HG02623 (cell line): ENCODE results near the gene CSNK1G3.

Source experiments
- ATAC-seq: cut with Tn5 transposase; IDR thresholded peaks from one replicate; pipeline ENCODE4 v1.9.1; 2021; ENCODE audit warnings: moderate library complexity; ENCODE audit not compliant: unreplicated experiment

The CSNK1G3 gene

DNA sequence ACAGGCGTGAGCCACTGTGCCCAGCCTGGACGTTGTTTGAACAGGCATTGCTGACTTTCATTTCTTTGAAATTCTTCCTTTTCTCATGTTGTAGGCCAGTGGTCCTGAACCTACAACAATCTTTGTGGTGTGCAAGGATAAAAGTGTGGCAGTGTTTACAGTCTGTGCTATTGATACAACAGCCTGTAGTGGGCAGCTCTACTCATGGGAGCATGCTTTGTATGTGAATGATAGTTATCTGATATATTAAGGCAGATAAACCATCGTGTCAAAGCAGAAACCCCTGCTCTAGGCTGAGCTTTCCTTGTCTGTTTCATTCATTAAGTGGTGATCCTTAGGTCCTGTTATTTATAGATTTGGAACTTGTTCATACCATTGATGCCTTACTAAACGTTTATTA, 42.6 kb downstream of the CSNK1G3 start:
- no peak for ATAC-seq

- ATAC-seq, result no peak
Observed at GRCh38 chr5:123557907-123558306, 45.9 kb downstream of the CSNK1G3 start.

- ATAC-seq, result no peak
Observed at GRCh38 chr5:123558762-123559433, 46.9 kb downstream of the CSNK1G3 start.

- no peak for ATAC-seq
Observed at GRCh38 chr5:123559434-123559775, 47.4 kb downstream of the CSNK1G3 start.

DNA sequence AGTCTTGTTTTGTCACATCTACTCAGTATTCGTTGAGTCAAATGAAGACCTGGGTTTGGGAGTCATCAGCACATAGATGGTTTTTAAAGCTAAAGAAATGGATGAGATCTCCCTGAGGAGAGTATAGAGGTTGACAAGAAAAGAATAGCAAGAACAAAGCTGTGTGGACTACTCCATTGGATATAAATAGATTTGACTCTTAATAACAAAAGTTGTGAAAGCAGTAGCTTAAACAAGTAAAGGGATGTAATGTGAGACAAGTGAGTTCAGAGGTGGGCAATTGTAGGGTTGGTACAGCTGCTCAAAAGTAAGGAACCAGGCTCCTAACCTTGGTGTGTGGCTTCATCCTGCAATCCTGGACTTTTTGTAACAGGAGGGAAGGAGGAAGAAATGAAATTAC, 49.3 kb downstream of the CSNK1G3 start:
- no peak for ATAC-seq

DNA sequence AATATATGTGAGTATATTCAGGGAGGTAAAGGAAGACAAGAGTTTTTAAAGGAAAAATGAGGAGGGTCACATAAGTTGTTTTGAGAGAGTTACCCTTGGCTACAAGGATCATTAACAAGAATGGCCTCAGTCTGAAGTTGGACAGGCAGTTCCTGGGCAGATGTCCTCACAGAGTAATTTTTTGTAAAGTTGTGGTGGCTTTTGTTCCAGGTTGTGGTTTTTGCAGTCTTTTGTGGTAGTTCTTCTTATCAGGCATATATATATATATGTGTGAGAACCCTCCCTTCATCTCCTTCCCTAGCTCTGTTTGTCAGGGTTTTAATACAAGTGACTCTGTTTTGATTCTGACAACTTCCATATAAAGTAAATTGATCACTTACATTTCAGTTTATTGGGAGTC, 60.0 kb downstream of the CSNK1G3 start:
- ATAC-seq, result no peak

GRCh38 chr5:123578390-123578789, 66.4 kb downstream of the CSNK1G3 start:
- ATAC-seq, result no peak

DNA sequence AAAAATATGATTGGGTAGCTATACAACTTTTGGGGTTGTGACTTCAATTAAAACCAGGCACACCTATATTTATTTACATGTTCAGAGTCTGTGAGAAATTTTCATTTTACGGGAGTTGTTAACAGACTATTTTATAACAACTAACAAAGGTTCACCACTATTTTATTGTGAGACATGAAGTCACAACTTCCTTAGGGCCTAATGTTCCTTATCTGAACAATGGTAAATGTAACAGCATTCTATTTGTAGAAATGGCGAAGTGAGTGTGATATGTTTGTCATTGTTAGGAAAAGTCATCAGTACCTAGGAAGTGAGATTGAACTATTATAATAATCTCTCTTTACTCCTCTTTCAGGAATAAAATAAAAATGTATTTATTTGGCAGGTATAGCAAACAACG, 67.4 kb downstream of the CSNK1G3 start:
- ATAC-seq, result no peak

- no peak for ATAC-seq
Observed at GRCh38 chr5:123582550-123583285, 70.7 kb downstream of the CSNK1G3 start.

DNA sequence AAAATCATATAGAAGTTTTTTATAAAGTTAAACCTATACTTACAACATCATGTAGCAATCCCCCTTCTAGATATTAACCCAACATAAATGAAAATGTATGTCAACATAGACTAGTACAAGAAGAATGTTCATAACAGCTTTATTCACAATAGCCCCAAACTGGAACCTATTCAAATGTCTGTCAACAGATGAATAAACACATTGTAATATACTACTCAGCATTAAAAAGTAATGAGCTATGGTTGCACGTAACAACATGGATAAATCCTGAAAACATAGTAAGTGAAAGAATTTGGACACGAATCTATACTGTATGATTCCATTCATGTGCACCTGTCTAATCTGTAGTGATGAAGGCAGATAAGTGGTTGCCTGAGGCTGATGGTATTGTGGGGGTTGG, 73.9 kb downstream of the CSNK1G3 start:
- ATAC-seq, result no peak

- no peak for ATAC-seq
Observed at GRCh38 chr5:123594434-123594833, 82.5 kb downstream of the CSNK1G3 start.

GRCh38 chr5:123597018-123597417, 85.0 kb downstream of the CSNK1G3 start:
- no peak for ATAC-seq

DNA sequence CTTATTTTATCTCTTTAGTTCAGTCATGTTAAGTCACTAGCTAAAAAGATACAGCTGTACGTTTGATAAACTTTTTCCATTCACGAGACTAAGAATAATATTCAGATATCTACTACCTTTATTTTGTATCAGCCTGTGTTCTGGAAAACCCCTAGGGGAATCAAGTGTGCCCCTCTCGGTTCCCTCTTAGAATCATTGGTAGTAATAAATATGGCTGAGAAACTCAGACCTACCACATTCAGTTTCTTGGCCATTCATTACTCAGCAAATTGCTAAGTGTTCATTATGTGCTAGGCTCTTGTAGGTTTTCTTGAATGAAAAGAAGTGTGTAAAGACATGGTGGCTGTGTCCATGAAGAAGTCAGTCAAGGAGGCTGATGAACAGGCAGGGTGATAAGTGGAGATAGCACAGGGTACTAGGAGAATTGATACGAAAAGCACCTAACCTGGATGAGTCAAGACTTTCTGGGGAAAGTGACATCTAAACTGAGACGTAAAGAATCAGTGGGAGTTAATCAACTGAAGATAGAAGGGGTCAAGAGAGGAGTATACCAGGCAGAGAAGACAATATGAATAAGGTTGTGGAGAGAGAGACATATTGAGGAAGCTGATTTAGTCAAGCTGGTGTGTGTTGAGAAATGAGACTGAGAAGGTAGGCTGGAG, 86.2 kb downstream of the CSNK1G3 start:
- ATAC-seq, result no peak

- no peak for ATAC-seq
Observed at GRCh38 chr5:123599171-123599570, 87.2 kb downstream of the CSNK1G3 start.

DNA sequence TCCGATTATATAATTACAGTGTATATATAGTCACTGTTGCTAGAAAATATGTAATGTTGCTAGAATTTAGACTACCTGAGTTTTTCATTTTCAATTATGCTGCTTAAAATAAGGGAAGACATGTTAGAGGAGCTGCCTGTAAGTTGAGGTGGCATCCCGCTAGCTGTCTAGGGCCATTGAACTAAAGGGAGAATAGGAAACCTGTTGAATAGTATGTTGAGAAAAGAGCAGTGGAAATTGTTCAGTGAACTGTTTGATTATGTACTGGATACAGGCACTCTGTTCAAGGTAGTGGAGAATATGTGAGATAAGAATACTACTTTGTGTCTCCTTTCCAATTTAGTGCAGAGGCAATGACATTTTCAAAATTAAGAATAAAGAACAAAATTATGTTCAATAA, 89.6 kb downstream of the CSNK1G3 start:
- no peak for ATAC-seq

- ATAC-seq, result peak; percentile 64
Observed at GRCh38 chr5:123605822-123606221, 93.8 kb downstream of the CSNK1G3 start.

- no peak for ATAC-seq
Observed at GRCh38 chr5:123610209-123610608, 98.2 kb downstream of the CSNK1G3 start.

GRCh38 chr5:123610665-123611405, 98.9 kb downstream of the CSNK1G3 start:
- peak; percentile 70 for ATAC-seq

DNA sequence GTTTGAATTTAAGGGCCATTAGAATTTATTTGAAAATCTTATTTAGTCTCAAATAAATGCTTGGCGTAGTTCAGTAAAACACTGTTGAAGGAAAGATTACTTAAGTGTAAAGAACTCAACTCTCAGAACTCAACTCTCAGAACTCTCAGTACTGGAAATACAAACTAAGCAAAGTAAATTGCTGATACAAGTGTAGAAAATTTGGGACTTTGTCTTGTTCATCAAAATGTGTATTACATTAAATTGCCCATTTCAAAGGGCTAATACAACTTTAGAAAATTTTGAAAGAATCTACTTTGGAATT, 99.4 kb downstream of the CSNK1G3 start:
- no peak for ATAC-seq

GRCh38 chr5:123617561-123617960, 105.6 kb downstream of the CSNK1G3 start:
- no peak for ATAC-seq

DNA sequence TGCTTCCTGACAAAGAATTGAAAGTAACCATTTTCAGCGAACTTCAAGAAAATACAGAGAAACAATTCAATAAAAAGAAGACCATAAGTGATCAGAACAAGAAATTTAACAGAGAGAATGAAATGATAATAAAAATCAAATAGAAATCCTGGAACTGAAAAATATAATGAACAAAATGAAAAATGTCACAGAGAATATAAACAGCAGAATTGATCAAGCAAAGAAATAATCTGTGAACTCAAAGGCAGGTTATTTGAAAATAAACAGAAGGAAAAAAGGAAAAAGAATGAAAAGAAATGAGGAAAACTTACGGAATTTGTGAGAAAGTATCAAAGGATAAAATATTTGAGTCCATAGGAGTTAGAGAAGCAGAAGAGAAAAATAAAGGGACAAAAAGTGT, 114.1 kb downstream of the CSNK1G3 start:
- ATAC-seq, result no peak
